ENCODE measurements around the gene ZNF335. TPM values are rescaled to one million over a fixed set of nuclear protein-coding genes. Genes with fewer than 3 reads are reported as not detected.

The ZNF335 gene
- total RNA-seq, 1 experiment from 2014 or later = 26.9 TPM

DNA sequence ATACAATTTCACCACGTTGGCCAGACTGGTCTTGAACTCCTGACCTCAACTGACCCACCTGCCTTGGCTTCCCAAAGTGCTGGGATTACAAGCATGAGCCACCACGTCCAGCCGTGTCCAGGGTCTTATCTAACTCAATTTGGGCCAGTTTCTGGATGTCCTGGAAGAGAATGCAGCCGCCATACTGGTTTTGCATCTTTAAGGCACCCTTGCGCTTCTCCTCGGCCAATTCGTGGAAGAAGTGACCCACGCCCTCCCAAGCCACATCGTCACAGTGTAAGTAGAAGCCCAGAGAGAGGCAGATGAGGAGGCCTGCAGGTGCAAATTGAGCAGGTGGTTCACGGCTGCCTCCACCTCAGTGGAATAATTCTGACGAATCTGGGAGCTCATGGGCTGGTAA, 3.7 kb upstream of the ZNF335 start:
- CTCF ChIA-PET = interaction anchor here (0.6 to 13.5 kb wide), 2 partner anchors 15 to 586 kb away, joined by 3 to 200 read pairs; no protein-coding TSS in a partner anchor
- H3K9me3 Mint-ChIP-seq (ENCODE audit: unreplicated experiment) = no peaks in the 10 kb centered on the region
- intact Hi-C loops (cut with micrococcal nuclease) = no loop called here
- H3K4me3 Mint-ChIP-seq (ENCODE audit: unreplicated experiment) = no peak overlapping the region
- POLR2A ChIA-PET = interaction anchor here (1.0 to 1.9 kb wide), 3 partner anchors 12 to 195 kb away, joined by 3 to 5 read pairs (median 4); no protein-coding TSS in a partner anchor
- TF ChIP-seq, protein P1, sequence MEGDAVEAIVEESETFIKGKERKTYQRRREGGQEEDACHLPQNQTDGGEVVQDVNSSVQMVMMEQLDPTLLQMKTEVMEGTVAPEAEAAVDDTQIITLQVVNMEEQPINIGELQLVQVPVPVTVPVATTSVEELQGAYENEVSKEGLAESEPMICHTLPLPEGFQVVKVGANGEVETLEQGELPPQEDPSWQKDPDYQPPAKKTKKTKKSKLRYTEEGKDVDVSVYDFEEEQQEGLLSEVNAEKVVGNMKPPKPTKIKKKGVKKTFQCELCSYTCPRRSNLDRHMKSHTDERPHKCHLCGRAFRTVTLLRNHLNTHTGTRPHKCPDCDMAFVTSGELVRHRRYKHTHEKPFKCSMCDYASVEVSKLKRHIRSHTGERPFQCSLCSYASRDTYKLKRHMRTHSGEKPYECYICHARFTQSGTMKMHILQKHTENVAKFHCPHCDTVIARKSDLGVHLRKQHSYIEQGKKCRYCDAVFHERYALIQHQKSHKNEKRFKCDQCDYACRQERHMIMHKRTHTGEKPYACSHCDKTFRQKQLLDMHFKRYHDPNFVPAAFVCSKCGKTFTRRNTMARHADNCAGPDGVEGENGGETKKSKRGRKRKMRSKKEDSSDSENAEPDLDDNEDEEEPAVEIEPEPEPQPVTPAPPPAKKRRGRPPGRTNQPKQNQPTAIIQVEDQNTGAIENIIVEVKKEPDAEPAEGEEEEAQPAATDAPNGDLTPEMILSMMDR (IDR thresholded peaks at IDR 0.05; ENCODE audit: unreplicated experiment) = no peak
- peaks cover 8% of the 10 kb centered on the region for H3K36me3 Mint-ChIP-seq (ENCODE audit: insufficient read depth, unreplicated experiment)
- no peaks in the 10 kb centered on the region for H3K27me3 Mint-ChIP-seq (ENCODE audit: insufficient read depth, unreplicated experiment)
- no peak for DNase-seq (ENCODE audit: unreplicated experiment)
- no TSS peak for BruUV-seq (replicated peaks)
- no peak overlapping the region for H3K27ac Mint-ChIP-seq (ENCODE audit: low read depth, unreplicated experiment)
- H3K4me1 Mint-ChIP-seq (ENCODE audit: insufficient read depth, unreplicated experiment) = peaks cover 17% of the 10 kb centered on the region

DNA sequence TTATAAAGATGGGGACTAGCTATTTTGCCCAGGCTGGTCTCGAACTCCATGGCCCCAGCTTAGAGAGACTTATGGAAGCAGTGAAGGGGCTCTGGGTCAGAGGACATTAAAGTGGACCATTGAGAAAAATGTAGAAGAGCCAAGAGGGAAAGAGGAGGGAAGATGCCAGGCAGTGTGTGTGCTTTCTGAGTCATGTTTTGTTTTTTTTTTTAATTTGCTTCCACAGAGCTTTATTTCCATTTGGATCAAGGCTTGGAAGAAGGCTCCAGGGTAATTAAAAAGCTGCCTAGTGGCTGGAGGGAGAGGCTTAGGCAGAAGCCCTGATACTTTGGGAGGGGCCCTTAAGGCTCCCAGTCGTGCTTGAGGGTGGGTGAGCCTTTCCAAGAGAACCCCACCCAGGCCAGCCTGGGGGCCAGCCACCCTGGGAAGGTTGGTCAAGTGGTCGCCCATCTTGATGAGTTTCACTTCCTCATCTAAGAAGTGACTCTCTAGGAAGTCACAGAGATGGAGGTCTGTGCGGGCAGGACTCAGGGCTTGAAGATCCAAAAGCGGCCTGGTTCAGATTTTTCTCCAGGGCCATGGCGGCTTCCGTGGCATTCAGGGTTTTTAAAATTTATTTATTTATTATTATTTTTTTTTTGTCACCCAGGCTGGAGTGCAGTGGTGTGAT, 3.0 kb upstream of the ZNF335 start:
- Mint-ChIP-seq H3K4me1 (ENCODE audit: insufficient read depth, unreplicated experiment) (peaks cover 22% of the 10 kb centered on the region), H3K27ac (ENCODE audit: low read depth, unreplicated experiment) (no peak overlapping the region), H3K4me3 (ENCODE audit: unreplicated experiment) (no peak overlapping the region), H3K9me3 (ENCODE audit: unreplicated experiment) (no peaks in the 10 kb centered on the region), H3K36me3 (ENCODE audit: insufficient read depth, unreplicated experiment) (peaks cover 8% of the 10 kb centered on the region), H3K27me3 (ENCODE audit: insufficient read depth, unreplicated experiment) (no peaks in the 10 kb centered on the region)
- ChIA-PET POLR2A (interaction anchor here (0.6 to 6.0 kb wide), 6 partner anchors 12 to 652 kb away, joined by 3 to 123 read pairs (median 4); partner anchors contain the start of gene PCIF1), CTCF (interaction anchor here (0.6 to 13.5 kb wide), 4 partner anchors 12 to 549 kb away, joined by 3 to 200 read pairs (median 6); no protein-coding TSS in a partner anchor)
- BruUV-seq (replicated peaks) = no TSS peak
- intact Hi-C loops (cut with micrococcal nuclease) = no loop called here
- DNase-seq (ENCODE audit: unreplicated experiment) = no peak
- TF ChIP-seq, protein P1 (IDR thresholded peaks at IDR 0.05; ENCODE audit: unreplicated experiment) = no peak

DNA sequence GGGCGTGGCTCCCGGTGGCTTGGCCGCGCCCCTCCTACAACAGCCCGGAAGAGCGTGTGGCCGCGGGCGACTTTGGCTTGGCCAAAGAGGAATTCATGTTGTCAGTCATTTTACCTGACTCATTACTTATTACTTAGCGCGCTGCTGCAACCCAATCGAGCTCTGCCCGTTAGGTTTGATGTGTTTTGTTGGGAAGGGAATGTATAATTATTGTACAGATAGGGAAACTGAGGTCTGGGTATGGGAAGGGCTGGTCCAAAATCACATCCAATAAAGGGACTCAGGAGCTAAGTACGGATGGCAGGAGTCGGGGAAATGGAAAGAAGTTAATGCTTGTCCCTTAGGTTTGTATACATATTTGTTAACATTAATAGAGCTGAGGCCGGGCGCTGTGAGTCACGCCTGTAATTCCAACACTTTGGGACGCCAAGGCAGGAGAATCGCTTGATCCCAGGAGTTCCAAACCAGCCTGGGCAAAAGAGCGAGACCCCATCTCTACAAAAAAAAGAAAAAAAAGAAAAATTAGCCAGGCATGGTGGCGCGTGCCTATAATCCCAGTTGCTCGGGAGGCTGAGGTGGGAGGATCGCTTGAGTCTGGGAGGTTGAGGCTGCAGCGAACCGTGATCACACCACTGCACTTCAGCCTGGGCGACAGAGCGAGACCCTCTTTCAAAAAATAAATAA, 639 bp upstream of the ZNF335 start:
- peak; percentile 97 for DNase-seq (ENCODE audit: unreplicated experiment)
- ChIA-PET POLR2A (interaction anchor here (0.7 to 6.0 kb wide), 29 partner anchors 10 to 1529 kb away, joined by 3 to 123 read pairs (median 6); partner anchors contain the start of genes ACOT8, CTSA, DNTTIP1 and NCOA5), CTCF (interaction anchor here (0.5 to 13.5 kb wide), 11 partner anchors 9 to 1374 kb away, joined by 3 to 200 read pairs (median 3); no protein-coding TSS in a partner anchor)
- Mint-ChIP-seq H3K36me3 (ENCODE audit: insufficient read depth, unreplicated experiment) (peaks cover 23% of the 10 kb centered on the region), H3K4me3 (ENCODE audit: unreplicated experiment) (peak overlapping the region; percentile 71), H3K9me3 (ENCODE audit: unreplicated experiment) (no peaks in the 10 kb centered on the region), H3K27me3 (ENCODE audit: insufficient read depth, unreplicated experiment) (no peaks in the 10 kb centered on the region), H3K4me1 (ENCODE audit: insufficient read depth, unreplicated experiment) (peaks cover 25% of the 10 kb centered on the region), H3K27ac (ENCODE audit: low read depth, unreplicated experiment) (peak overlapping the region; percentile 100)
- TF ChIP-seq, protein P1 (IDR thresholded peaks at IDR 0.05; ENCODE audit: unreplicated experiment) = no peak
- BruUV-seq (replicated peaks) = no TSS peak
- intact Hi-C loops (cut with micrococcal nuclease) = loop anchor here (1.0 kb wide), 1 partner anchor 21 kb away; no protein-coding TSS in a partner anchor

DNA sequence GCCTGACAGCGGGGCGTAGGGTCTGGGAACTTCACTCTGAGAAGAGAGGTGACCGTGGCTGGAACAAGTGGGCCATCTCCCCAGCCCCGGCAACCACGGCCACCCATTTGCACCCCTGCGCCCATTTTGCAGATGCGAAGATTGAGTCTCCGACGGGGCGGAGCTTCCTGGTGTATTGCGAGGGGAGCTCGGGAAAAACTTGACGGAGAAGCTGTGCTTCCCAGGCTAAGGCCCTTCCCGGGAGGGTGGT, 653 bp downstream of the ZNF335 start:
- H3K27me3 Mint-ChIP-seq (ENCODE audit: insufficient read depth, unreplicated experiment) = no peaks in the 10 kb centered on the region
- TF ChIP-seq, protein P1 (IDR thresholded peaks at IDR 0.05; ENCODE audit: unreplicated experiment) = no peak
- intact Hi-C loops (cut with micrococcal nuclease) = loop anchor here (1.0 kb wide), 1 partner anchor 114 kb away; no protein-coding TSS in a partner anchor
- peaks cover 35% of the 10 kb centered on the region for H3K36me3 Mint-ChIP-seq (ENCODE audit: insufficient read depth, unreplicated experiment)
- H3K4me3 Mint-ChIP-seq (ENCODE audit: unreplicated experiment) = peak overlapping the region; percentile 71
- ChIA-PET CTCF (interaction anchor here (0.5 to 13.5 kb wide), 15 partner anchors 11 to 407 kb away, joined by 3 to 200 read pairs (median 29); partner anchors contain the start of gene ZSWIM1), POLR2A (interaction anchor here (0.7 to 6.0 kb wide), 20 partner anchors 11 to 393 kb away, joined by 3 to 123 read pairs (median 14); partner anchors contain the start of genes ACOT8, CTSA, NCOA5 and NEURL2)
- no peaks in the 10 kb centered on the region for H3K9me3 Mint-ChIP-seq (ENCODE audit: unreplicated experiment)
- H3K4me1 Mint-ChIP-seq (ENCODE audit: insufficient read depth, unreplicated experiment) = peaks cover 25% of the 10 kb centered on the region
- DNase-seq (ENCODE audit: unreplicated experiment) = no peak
- BruUV-seq (replicated peaks) = no TSS peak
- peak overlapping the region; percentile 100 for H3K27ac Mint-ChIP-seq (ENCODE audit: low read depth, unreplicated experiment)
